Measurements from ENCODE around the gene IFNA16.
"Not testable (repeated sequence)": the region's sequence is repeated elsewhere in the genome, so short reads cannot be mapped to it uniquely, and the experiment has no call there.

GRCh38 chr9:21207043-21207442 is 10.1 kb downstream of the IFNA16 start, which contains the start of gene IFNA10:
- TF ChIP-seq POLR2A (IDR thresholded peaks at IDR 0.05; ENCODE audit: low read depth, low read length); CTCF (IDR thresholded peaks at IDR 0.05; ENCODE audit: extremely low read depth in 1 of 2, insufficient read depth in 1 of 2, low read depth in 1 of 2, low read length in 2 of 2); POLR2AphosphoS5 (IDR thresholded peaks at IDR 0.05; ENCODE audit: insufficient read depth, low read depth, low read length); MAX (IDR thresholded peaks at IDR 0.05; ENCODE audit: insufficient read depth, insufficient read length); EZH2 (IDR thresholded peaks at IDR 0.05; ENCODE audit: borderline replicate concordance, low read depth, low read length, severe bottlenecking); MYC (IDR thresholded peaks at IDR 0.05; ENCODE audit: low read depth, low read length); FOS (IDR thresholded peaks at IDR 0.05; ENCODE audit: borderline replicate concordance, insufficient read depth, low read length); JUN (IDR thresholded peaks at IDR 0.05; ENCODE audit: borderline replicate concordance, insufficient read depth, insufficient read length, low read depth); GATA2 (IDR thresholded peaks at IDR 0.05; ENCODE audit: insufficient read depth, insufficient read length, low read depth, low read length): not testable (repeated sequence)

All from endothelial cell of umbilical vein (primary cell).